Measurements from ENCODE around the gene MINDY4B. TPM values are rescaled to one million over a fixed set of nuclear protein-coding genes. Genes with fewer than 3 reads are reported as not detected.

The MINDY4B gene
- total RNA-seq, 2 donors from 2014 or later = not detected

- DNase-seq = no peak
Measured at GRCh38 chr3:150825192-150825915, 79.9 kb downstream of the MINDY4B start.

GRCh38 chr3:150823277-150823676, 82.0 kb downstream of the MINDY4B start:
- no peaks in the 10 kb centered on the region for H3K36me3 ChIP-seq (replicated peaks in 1 of 2; ENCODE audit: insufficient read depth in 1 of 2, low read depth in 2 of 2)
- TF ChIP-seq POLR2A (IDR thresholded peaks at IDR 0.05) (no peak), CTCF (IDR thresholded peaks at IDR 0.05) (no peak)
- H3K9me3 ChIP-seq = no peaks in the 10 kb centered on the region
- no peaks in the 10 kb centered on the region for H3K27me3 ChIP-seq
- intact Hi-C loops (cut with DNase I) = no loop called here
- no peak overlapping the region for H3K4me3 ChIP-seq
- DNase-seq (no peak), ATAC-seq (no peak)
- no peak overlapping the region for H3K27ac ChIP-seq
- WGBS, 2 donors = 85 to 100% methylated on average over 2 to 3 of the region's 3 CpGs
- H3K4me1 ChIP-seq = no peaks in the 10 kb centered on the region

More at GRCh38 chr3:150825192-150825915, 79.9 kb downstream of the MINDY4B start:
- H3K27me3 ChIP-seq = no peaks in the 10 kb centered on the region
- intact Hi-C loops (cut with DNase I) = no loop called here
- H3K36me3 ChIP-seq (replicated peaks in 1 of 2; ENCODE audit: insufficient read depth in 1 of 2, low read depth in 2 of 2) = no peaks in the 10 kb centered on the region
- H3K27ac ChIP-seq = no peak overlapping the region
- no peak overlapping the region for H3K4me3 ChIP-seq
- no peak for ATAC-seq
- H3K4me1 ChIP-seq = no peaks in the 10 kb centered on the region
- TF ChIP-seq CTCF (IDR thresholded peaks at IDR 0.05) = no peak
- TF ChIP-seq POLR2A (IDR thresholded peaks at IDR 0.05) = no peak
- no peaks in the 10 kb centered on the region for H3K9me3 ChIP-seq
- 69 to 82% methylated on average over 6 of the region's 6 CpGs for WGBS, 2 donors

- ATAC-seq (no peak), DNase-seq (no peak)
- WGBS, 2 donors = 80 to 96% methylated on average over 1 of the region's 1 CpG
- no peaks in the 10 kb centered on the region for H3K27me3 ChIP-seq
- no peaks in the 10 kb centered on the region for H3K36me3 ChIP-seq (replicated peaks in 1 of 2; ENCODE audit: insufficient read depth in 1 of 2, low read depth in 2 of 2)
- intact Hi-C loops (cut with DNase I) = no loop called here
- no peak overlapping the region for H3K4me3 ChIP-seq
- H3K27ac ChIP-seq = no peak overlapping the region
- no peaks in the 10 kb centered on the region for H3K4me1 ChIP-seq
- TF ChIP-seq CTCF (IDR thresholded peaks at IDR 0.05) (no peak), POLR2A (IDR thresholded peaks at IDR 0.05) (no peak)
- no peaks in the 10 kb centered on the region for H3K9me3 ChIP-seq
Measured at GRCh38 chr3:150822636-150823035, 82.6 kb downstream of the MINDY4B start.

Other genes with a start within 250 kb of the MINDY4B start
- under 1 TPM in 1 of 2 donors, not detected in 1; 0.26 TPM for gene ERICH6, start 201.5 kb downstream of the MINDY4B start, total RNA-seq
- gene SIAH2, start 142.3 kb downstream of the MINDY4B start, total RNA-seq = 10 to 100 TPM; 17.1 to 30.3 TPM
- gene CLRN1, start 67.3 kb upstream of the MINDY4B start, total RNA-seq = not detected
- gene MED12L, start 180.2 kb upstream of the MINDY4B start, total RNA-seq = under 1 TPM; 0.33 to 0.78 TPM